Mesendoderm (in vitro differentiated cells): Measurements from ENCODE around the gene CNR1. TPM values are rescaled to one million over a fixed set of nuclear protein-coding genes. Genes with fewer than 3 reads are reported as not detected.
"Not testable (repeated sequence)": the region's sequence is repeated elsewhere in the genome, so short reads cannot be mapped to it uniquely, and the experiment has no call there.

ENCODE experiments used
- DNase-seq: peaks from one replicate; pipeline ENCODE4 v3.0.0; 2013
- H2AK5ac ChIP-seq: 2 replicates; pipeline ENCODE4 v1.6.1; 2013; ENCODE audit warnings: low read length, inconsistent platforms
- H2BK120ac ChIP-seq: 2 replicates; pipeline ENCODE4 v1.6.1; 2013; ENCODE audit warnings: low read depth, mild to moderate bottlenecking, low read length, moderate library complexity, mixed read lengths
- H2BK15ac ChIP-seq: replicated peaks from 2 replicates; pipeline ENCODE4 v1.6.1; 2013; ENCODE audit warnings: low read depth, mild to moderate bottlenecking, moderate library complexity
- H2BK5ac ChIP-seq: 2 replicates; pipeline ENCODE4 v1.6.1; 2013; ENCODE audit warnings: low read length, inconsistent platforms
- H3K18ac ChIP-seq: 2 replicates; pipeline ENCODE4 v1.6.1; 2013; ENCODE audit warnings: mild to moderate bottlenecking, low read length, mixed read lengths
- H3K23ac ChIP-seq: one replicate; pipeline ENCODE4 v1.6.1; 2013; ENCODE audit warnings: low read length
- H3K27ac ChIP-seq: 2 replicates; pipeline ENCODE4 v1.5.1; 2013; ENCODE audit warnings: low read depth, mild to moderate bottlenecking, inconsistent platforms, low read length, moderate library complexity
- H3K27me3 ChIP-seq: 2 replicates; pipeline ENCODE4 v1.6.1; 2013; ENCODE audit warnings: low read length, control low read depth, mild to moderate bottlenecking, inconsistent platforms; ENCODE audit not compliant: insufficient read depth, poor library complexity
- H3K36me3 ChIP-seq: 2 replicates; pipeline ENCODE4 v1.6.1; 2013; ENCODE audit warnings: low read length, inconsistent platforms; ENCODE audit not compliant: control insufficient read depth, insufficient read depth
- H3K4ac ChIP-seq: one replicate; pipeline ENCODE4 v1.6.1; 2013; ENCODE audit warnings: low read depth, mild to moderate bottlenecking, low read length, moderate library complexity
- H3K4me1 ChIP-seq: 2 replicates; pipeline ENCODE4 v1.6.1; 2013; ENCODE audit warnings: low read depth, low read length, inconsistent platforms; ENCODE audit not compliant: control insufficient read depth
- H3K4me2 ChIP-seq: 2 replicates; pipeline ENCODE4 v1.6.1; 2013; ENCODE audit warnings: low read length
- H3K4me3 ChIP-seq: 2 replicates; pipeline ENCODE4 v1.5.1; 2013; ENCODE audit warnings: mild to moderate bottlenecking, low read length
- H3K56ac ChIP-seq: one replicate; pipeline ENCODE4 v1.6.1; 2013; ENCODE audit warnings: low read length
- H3K79me1 ChIP-seq: 2 replicates; pipeline ENCODE4 v1.6.1; 2013; ENCODE audit warnings: low read length, inconsistent platforms
- H3K79me2 ChIP-seq: 2 replicates; pipeline ENCODE4 v1.6.1; 2013; ENCODE audit warnings: mild to moderate bottlenecking, low read length; ENCODE audit not compliant: control insufficient read depth, insufficient read depth
- H3K9ac ChIP-seq: 2 replicates; pipeline ENCODE4 v1.6.1; 2013; ENCODE audit warnings: low read length, inconsistent platforms
- H4K5ac ChIP-seq: one replicate; pipeline ENCODE4 v1.6.1; 2013; ENCODE audit warnings: low read length
- H4K8ac ChIP-seq: one replicate; pipeline ENCODE4 v1.6.1; 2013; ENCODE audit warnings: low read depth, mild to moderate bottlenecking, control low read depth, low read length, moderate library complexity
- WGBS: extraction: QIAGEN DNeasy Blood & Tissue Kit; methylation state at CpG from one replicate; pipeline ENCODE4 v1.1.7; 2013; ENCODE audit warnings: low lambda C conversion rate, missing lambda C conversion rate; ENCODE audit not compliant: insufficient coverage; ENCODE audit errors: extremely low coverage; 5-methylcytosine and 5-hydroxymethylcytosine counted together
- polyA plus RNA-seq, 2 experiments: library from polyadenylated mRNA; stranded (reverse); fragments of 200-250 nt; gene quantifications; one replicate each; pipeline ENCODE4 v1.2.3, GENCODE V29; 2013

CNR1 gene
- polyA plus RNA-seq (2013, experiment 1 of 2): 0.48 TPM
- 0.63 TPM for polyA plus RNA-seq (2013, experiment 2 of 2)

- H3K79me1 ChIP-seq: no peaks in the 10 kb centered on the region
- H3K9ac ChIP-seq: peak within 1 kb of the TSS; percentile 59
- DNase-seq: peak; percentile 56
- WGBS: no CpG with 5 or more reads among the region's 78 CpGs
- no peak within 1 kb of the TSS for H4K8ac ChIP-seq
- H3K4me2 ChIP-seq: peak within 1 kb of the TSS; percentile 85
- no peak within 1 kb of the TSS for H2BK15ac ChIP-seq
- H3K4ac ChIP-seq: no peak within 1 kb of the TSS
- H3K27ac ChIP-seq: no peak within 1 kb of the TSS
- no peaks in the 10 kb centered on the region for H3K79me2 ChIP-seq
- H3K23ac ChIP-seq: peak within 1 kb of the TSS; percentile 74
- H3K36me3 ChIP-seq: no peaks in the 10 kb centered on the region
- H3K4me1 ChIP-seq: peaks cover 2% of the 10 kb centered on the region
- peaks cover 19% of the 10 kb centered on the region for H3K27me3 ChIP-seq
- H3K18ac ChIP-seq: no peak within 1 kb of the TSS
- no peak within 1 kb of the TSS for H2BK5ac ChIP-seq
- H4K5ac ChIP-seq: no peak within 1 kb of the TSS
- H2AK5ac ChIP-seq: no peak within 1 kb of the TSS
- H3K4me3 ChIP-seq: peak within 1 kb of the TSS; percentile 37
- H2BK120ac ChIP-seq: no peak within 1 kb of the TSS
- H3K56ac ChIP-seq: peak within 1 kb of the TSS; percentile 78
These were observed at the start of gene CNR1 for GRCh38 chr6:88165844-88166492. Gene CNR1, minus strand, starts transcription at chr6:88166347. Its CDS starts 21,073 bp downstream, at chr6:88145274.

- no peaks in the 10 kb centered on the region for H3K79me2 ChIP-seq
- no peak overlapping the region for H3K27ac ChIP-seq
- no peaks in the 10 kb centered on the region for H3K4me1 ChIP-seq
- H2BK5ac ChIP-seq: no peak overlapping the region
- H3K56ac ChIP-seq: no peak overlapping the region
- H3K9ac ChIP-seq: no peak overlapping the region
- no peak overlapping the region for H4K8ac ChIP-seq
- H3K4ac ChIP-seq: no peak overlapping the region
- H3K18ac ChIP-seq: no peak overlapping the region
- no peak overlapping the region for H2AK5ac ChIP-seq
- H3K23ac ChIP-seq: no peak overlapping the region
- DNase-seq: peak; percentile 13
- no peaks in the 10 kb centered on the region for H3K36me3 ChIP-seq
- no peaks in the 10 kb centered on the region for H3K27me3 ChIP-seq
- no peak overlapping the region for H2BK120ac ChIP-seq
- no peak overlapping the region for H4K5ac ChIP-seq
- no peak overlapping the region for H2BK15ac ChIP-seq
- no peaks in the 10 kb centered on the region for H3K79me1 ChIP-seq
- H3K4me3 ChIP-seq: no peak overlapping the region
- no CpG with 5 or more reads among the region's 4 CpGs for WGBS
- no peak overlapping the region for H3K4me2 ChIP-seq
These were observed 45.3 kb upstream of the CNR1 start for GRCh38 chr6:88211446-88211845.

GRCh38 chr6:88209301-88209700 lies 43.2 kb upstream of the CNR1 start:
- H4K8ac ChIP-seq: no peak overlapping the region
- H3K79me1 ChIP-seq: no peaks in the 10 kb centered on the region
- no peak overlapping the region for H3K4ac ChIP-seq
- H3K4me3 ChIP-seq: no peak overlapping the region
- H3K23ac ChIP-seq: no peak overlapping the region
- H2BK5ac ChIP-seq: no peak overlapping the region
- no peak overlapping the region for H3K9ac ChIP-seq
- no peak overlapping the region for H2BK15ac ChIP-seq
- H3K27me3 ChIP-seq: no peaks in the 10 kb centered on the region
- H4K5ac ChIP-seq: no peak overlapping the region
- DNase-seq: no peak
- no peak overlapping the region for H2BK120ac ChIP-seq
- H3K36me3 ChIP-seq: no peaks in the 10 kb centered on the region
- no CpG with 5 or more reads among the region's 1 CpG for WGBS
- H3K56ac ChIP-seq: no peak overlapping the region
- H3K79me2 ChIP-seq: no peaks in the 10 kb centered on the region
- H2AK5ac ChIP-seq: no peak overlapping the region
- H3K27ac ChIP-seq: no peak overlapping the region
- H3K18ac ChIP-seq: no peak overlapping the region
- no peaks in the 10 kb centered on the region for H3K4me1 ChIP-seq
- no peak overlapping the region for H3K4me2 ChIP-seq

- H3K79me2 ChIP-seq: no peaks in the 10 kb centered on the region
- H2BK5ac ChIP-seq: no peak overlapping the region
- H3K4me2 ChIP-seq: no peak overlapping the region
- H4K5ac ChIP-seq: no peak overlapping the region
- no peak overlapping the region for H2BK15ac ChIP-seq
- H3K9ac ChIP-seq: no peak overlapping the region
- no CpG with 5 or more reads among the region's 4 CpGs for WGBS
- no peak overlapping the region for H3K27ac ChIP-seq
- H2AK5ac ChIP-seq: no peak overlapping the region
- no peak overlapping the region for H3K4ac ChIP-seq
- H3K56ac ChIP-seq: no peak overlapping the region
- H3K23ac ChIP-seq: no peak overlapping the region
- H3K4me1 ChIP-seq: no peaks in the 10 kb centered on the region
- no peaks in the 10 kb centered on the region for H3K27me3 ChIP-seq
- H3K79me1 ChIP-seq: no peaks in the 10 kb centered on the region
- H4K8ac ChIP-seq: no peak overlapping the region
- H3K36me3 ChIP-seq: no peaks in the 10 kb centered on the region
- H3K18ac ChIP-seq: no peak overlapping the region
- no peak overlapping the region for H3K4me3 ChIP-seq
- H2BK120ac ChIP-seq: no peak overlapping the region
- no peak for DNase-seq
These were observed 42.6 kb upstream of the CNR1 start for GRCh38 chr6:88208726-88209125.

- H3K36me3 ChIP-seq, H3K79me1 ChIP-seq, H3K79me2 ChIP-seq, H3K4me1 ChIP-seq, H3K4me3 ChIP-seq, H3K4me2 ChIP-seq, H3K4ac ChIP-seq, H3K23ac ChIP-seq, H3K18ac ChIP-seq, H3K27me3 ChIP-seq, H3K27ac ChIP-seq, H4K5ac ChIP-seq, H3K9ac ChIP-seq, H3K56ac ChIP-seq, DNase-seq, H2BK120ac ChIP-seq, H2AK5ac ChIP-seq, H2BK5ac ChIP-seq, H2BK15ac ChIP-seq, H4K8ac ChIP-seq: not testable (repeated sequence)
These were observed 35.6 kb upstream of the CNR1 start for GRCh38 chr6:88201734-88202133.

GRCh38 chr6:88184921-88185320 lies 18.8 kb upstream of the CNR1 start:
- H3K27ac ChIP-seq: no peak overlapping the region

More at GRCh38 chr6:88184921-88185320, 18.8 kb upstream of the CNR1 start:
- Histone ChIP-seq H3K79me1 (no peaks in the 10 kb centered on the region), H3K36me3 (no peaks in the 10 kb centered on the region), H4K5ac (no peak overlapping the region), H3K4ac (no peak overlapping the region), H3K4me1 (no peaks in the 10 kb centered on the region), H3K4me2 (no peak overlapping the region), H4K8ac (no peak overlapping the region), H3K27me3 (no peaks in the 10 kb centered on the region), H2BK120ac (no peak overlapping the region), H2BK5ac (no peak overlapping the region), H3K4me3 (no peak overlapping the region), H3K18ac (no peak overlapping the region), H3K23ac (no peak overlapping the region), H2AK5ac (no peak overlapping the region), H3K56ac (no peak overlapping the region), H2BK15ac (no peak overlapping the region), H3K9ac (no peak overlapping the region), H3K79me2 (no peaks in the 10 kb centered on the region)
- WGBS: no CpG with 5 or more reads among the region's 4 CpGs
- no peak for DNase-seq
